Measurements from ENCODE around the gene TTC22. TPM values are rescaled to one million over a fixed set of nuclear protein-coding genes. Genes with fewer than 3 reads are reported as not detected.
"Not testable (repeated sequence)": the region's sequence is repeated elsewhere in the genome, so short reads cannot be mapped to it uniquely, and the experiment has no call there.

The TTC22 gene
- total and polyA plus RNA-seq, 3 experiments from 2014 or later = 2.8 to 5.6 (median 2.9) TPM

DNA sequence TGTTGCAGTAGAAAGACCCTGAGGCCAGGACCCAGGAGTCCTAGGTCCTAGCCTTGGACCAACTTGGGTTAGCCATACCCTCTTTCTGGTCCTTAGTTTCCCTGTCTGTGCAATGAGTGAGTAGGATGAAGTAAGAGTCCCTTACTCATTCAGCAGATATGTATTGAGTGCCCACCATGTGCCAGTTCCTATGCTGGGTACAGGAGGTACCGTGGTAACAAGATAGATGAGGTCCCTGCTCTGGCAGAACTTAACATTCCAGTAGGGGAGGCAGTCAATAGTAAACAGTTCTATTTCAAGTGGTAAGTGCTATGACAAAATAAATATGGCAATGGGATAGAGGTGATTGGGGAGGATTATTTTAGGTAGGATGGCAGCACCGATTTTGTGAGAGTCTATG is 18.5 kb downstream of the TTC22 start:
- no peaks in the 10 kb centered on the region for H3K4me1 ChIP-seq (ENCODE audit: insufficient read depth, low read length)
- peaks cover 4 to 77% (median 23%) of the 10 kb centered on the region in 3 donors for H3K36me3 Mint-ChIP-seq
- peak overlapping the region in 3 of 8 donors; percentile 6 to 92 (median 32) for H3K27ac Mint-ChIP-seq
- no peak for DNase-seq
- H3K27ac ChIP-seq (ENCODE audit: low read depth, low read length) = no peak overlapping the region
- no peak overlapping the region for H3K4me3 ChIP-seq (ENCODE audit: low read length)
- H3K9me3 Mint-ChIP-seq = no peaks in the 10 kb centered on the region
- H3K27me3 ChIP-seq (ENCODE audit: insufficient read depth, low read length, poor library complexity, severe bottlenecking) = no peaks in the 10 kb centered on the region
- CTCF ChIA-PET = interaction anchor here (2.8 kb wide), 1 partner anchor 19 kb away, joined by 9 read pairs; the partner anchor contains the start of gene TTC22
- no peaks in the 10 kb centered on the region for H3K9me3 ChIP-seq (ENCODE audit: low read length)
- peaks cover 0 to 6% (median 0%) of the 10 kb centered on the region in 3 donors for H3K4me1 Mint-ChIP-seq
- H3K36me3 ChIP-seq (ENCODE audit: insufficient read depth, low read length) = peaks cover 20% of the 10 kb centered on the region
- H3K27me3 Mint-ChIP-seq = no peaks in the 10 kb centered on the region
- POLR2A ChIA-PET = no interaction called here
- no peak overlapping the region for H3K4me3 Mint-ChIP-seq

DNA sequence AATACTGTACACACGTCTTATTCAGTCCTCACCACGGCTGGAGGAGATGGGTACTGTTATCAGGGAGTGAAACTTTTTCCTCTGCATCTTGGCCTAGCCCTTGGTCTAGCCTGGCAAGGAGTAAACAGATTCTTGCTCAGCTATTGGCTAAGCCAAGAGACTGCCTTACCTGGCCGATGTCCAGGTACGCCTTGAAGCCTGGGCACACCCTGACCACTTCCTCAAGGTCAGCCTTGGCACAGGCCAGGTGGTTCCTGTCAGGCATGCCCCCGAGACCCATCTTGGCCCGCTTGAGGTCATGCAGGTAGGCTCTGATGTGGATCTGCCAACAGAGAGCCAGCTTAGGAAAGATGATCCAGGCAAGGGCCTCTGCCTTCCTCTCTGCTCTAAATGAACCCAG is 19.0 kb downstream of the TTC22 start:
- no peaks in the 10 kb centered on the region for H3K27me3 Mint-ChIP-seq
- DNase-seq = no peak
- no peak overlapping the region for H3K27ac ChIP-seq (ENCODE audit: low read depth, low read length)
- POLR2A ChIA-PET = no interaction called here
- H3K36me3 ChIP-seq (ENCODE audit: insufficient read depth, low read length) = peaks cover 20% of the 10 kb centered on the region
- no peaks in the 10 kb centered on the region for H3K9me3 Mint-ChIP-seq
- H3K9me3 ChIP-seq (ENCODE audit: low read length) = no peaks in the 10 kb centered on the region
- peaks cover 4 to 74% (median 23%) of the 10 kb centered on the region in 3 donors for H3K36me3 Mint-ChIP-seq
- H3K4me1 ChIP-seq (ENCODE audit: insufficient read depth, low read length) = no peaks in the 10 kb centered on the region
- peaks cover 0 to 5% (median 0%) of the 10 kb centered on the region in 3 donors for H3K4me1 Mint-ChIP-seq
- CTCF ChIA-PET = interaction anchor here (2.8 kb wide), 1 partner anchor 19 kb away, joined by 9 read pairs; the partner anchor contains the start of gene TTC22
- peak overlapping the region in 1 of 8 donors; percentile 6 for H3K27ac Mint-ChIP-seq
- no peak overlapping the region for H3K4me3 ChIP-seq (ENCODE audit: low read length)
- H3K4me3 Mint-ChIP-seq = no peak overlapping the region
- H3K27me3 ChIP-seq (ENCODE audit: insufficient read depth, low read length, poor library complexity, severe bottlenecking) = no peaks in the 10 kb centered on the region

DNA sequence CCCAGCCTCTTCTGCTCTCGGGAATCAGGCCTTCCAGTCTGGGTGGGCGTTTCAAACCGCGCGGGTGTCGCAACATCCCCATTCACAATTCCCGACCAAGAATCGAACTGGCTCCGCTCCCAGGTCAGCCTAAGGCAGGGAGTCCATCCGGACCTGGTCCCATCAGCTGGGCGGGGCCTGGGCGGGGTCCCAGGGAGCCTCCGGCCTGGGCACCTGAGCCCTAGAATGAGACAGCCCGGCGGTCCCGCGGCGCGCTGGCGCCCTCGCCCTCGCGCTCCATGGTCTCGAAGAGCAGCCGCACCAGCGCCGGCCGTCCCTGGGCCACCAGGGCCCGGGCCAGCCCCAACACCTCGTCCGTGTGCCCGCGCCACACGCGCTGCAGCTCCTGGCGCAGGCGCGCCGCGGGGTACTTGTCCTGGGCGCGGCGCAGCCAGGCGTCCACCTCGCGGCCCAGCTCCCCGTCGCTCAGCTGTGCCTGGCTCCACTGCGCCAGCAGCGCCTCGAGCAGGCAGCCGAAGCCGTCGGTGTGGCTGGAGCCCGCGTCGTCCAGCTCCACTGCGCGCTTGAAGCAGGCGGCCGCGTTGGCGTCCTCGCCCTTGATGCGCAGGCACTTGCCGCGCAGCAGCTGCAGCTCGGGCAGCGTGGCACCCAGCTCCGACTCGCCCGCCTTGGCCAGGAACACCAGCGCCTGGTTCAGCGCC is 19.9 kb downstream of the TTC22 start:
- Mint-ChIP-seq H3K27ac (no peak overlapping the region), H3K4me3 (no peak overlapping the region), H3K4me1 (peaks cover 0 to 2% (median 0%) of the 10 kb centered on the region in 3 donors), H3K36me3 (peaks cover 4 to 64% (median 21%) of the 10 kb centered on the region in 3 donors), H3K27me3 (no peaks in the 10 kb centered on the region), H3K9me3 (no peaks in the 10 kb centered on the region)
- no peaks in the 10 kb centered on the region for H3K9me3 ChIP-seq (ENCODE audit: low read length)
- ChIA-PET POLR2A (no interaction called here), CTCF (interaction anchor here (2.8 kb wide), 1 partner anchor 20 kb away, joined by 9 read pairs; the partner anchor contains the start of gene TTC22)
- peaks cover 20% of the 10 kb centered on the region for H3K36me3 ChIP-seq (ENCODE audit: insufficient read depth, low read length)
- no peak for DNase-seq
- H3K4me1 ChIP-seq (ENCODE audit: insufficient read depth, low read length) = no peaks in the 10 kb centered on the region
- no peaks in the 10 kb centered on the region for H3K27me3 ChIP-seq (ENCODE audit: insufficient read depth, low read length, poor library complexity, severe bottlenecking)
- H3K27ac ChIP-seq (ENCODE audit: low read depth, low read length) = no peak overlapping the region
- no peak overlapping the region for H3K4me3 ChIP-seq (ENCODE audit: low read length)

DNA sequence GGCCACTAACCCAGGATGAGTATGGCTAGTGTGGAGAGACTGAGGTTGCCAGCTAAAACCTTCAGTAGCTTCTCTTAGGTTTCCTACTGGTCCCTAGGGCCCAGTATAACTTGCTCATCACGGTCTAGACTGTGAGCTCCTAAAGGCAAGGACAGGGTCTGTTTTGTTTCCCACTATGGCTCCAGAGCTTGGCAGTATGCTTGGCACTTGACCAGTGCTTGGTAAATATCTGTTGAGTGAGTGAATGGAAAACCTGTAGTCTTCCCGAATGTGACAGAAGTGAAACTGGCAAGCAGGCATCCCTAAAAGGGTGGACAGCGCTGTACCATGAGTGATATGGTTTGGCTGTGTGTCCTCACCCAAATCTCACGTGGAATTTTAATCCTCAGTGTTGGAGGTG is 23.7 kb downstream of the TTC22 start:
- Histone ChIP-seq H3K27ac (ENCODE audit: low read depth, low read length) (no peak overlapping the region), H3K4me1 (ENCODE audit: insufficient read depth, low read length) (no peaks in the 10 kb centered on the region), H3K36me3 (ENCODE audit: insufficient read depth, low read length) (peaks cover 12% of the 10 kb centered on the region), H3K4me3 (ENCODE audit: low read length) (no peak overlapping the region), H3K9me3 (ENCODE audit: low read length) (no peaks in the 10 kb centered on the region), H3K27me3 (ENCODE audit: insufficient read depth, low read length, poor library complexity, severe bottlenecking) (no peaks in the 10 kb centered on the region)
- peak overlapping the region in 1 of 8 donors; percentile 76 for H3K27ac Mint-ChIP-seq
- no peaks in the 10 kb centered on the region for H3K27me3 Mint-ChIP-seq
- peaks cover 4 to 34% (median 17%) of the 10 kb centered on the region in 3 donors for H3K36me3 Mint-ChIP-seq
- CTCF ChIA-PET = no interaction called here
- H3K4me3 Mint-ChIP-seq = no peak overlapping the region
- DNase-seq = no peak
- POLR2A ChIA-PET = no interaction called here
- no peaks in the 10 kb centered on the region for H3K9me3 Mint-ChIP-seq
- peaks cover 0 to 2% (median 0%) of the 10 kb centered on the region in 3 donors for H3K4me1 Mint-ChIP-seq

DNA sequence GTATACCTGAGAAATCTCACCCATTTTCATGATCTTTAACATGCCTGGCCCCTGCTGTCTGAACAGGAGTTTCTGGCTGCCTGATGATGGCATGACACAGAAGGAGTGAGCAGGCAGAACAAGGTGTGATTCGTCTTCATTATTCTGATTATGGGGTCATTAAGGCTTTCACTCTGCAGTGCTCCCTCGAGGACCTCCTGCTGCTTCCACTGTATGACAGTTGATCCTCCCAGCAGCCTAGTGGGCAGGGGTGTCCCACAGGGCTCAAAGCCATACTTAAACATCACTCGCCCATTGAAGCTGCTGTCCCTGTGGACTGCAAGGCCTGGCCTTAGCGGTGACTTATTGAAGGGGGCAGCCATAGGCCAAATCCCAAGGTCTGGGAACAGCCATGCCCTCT is 24.1 kb downstream of the TTC22 start:
- peak overlapping the region in 1 of 8 donors; percentile 24 for H3K27ac Mint-ChIP-seq
- Histone ChIP-seq H3K4me3 (ENCODE audit: low read length) (no peak overlapping the region), H3K4me1 (ENCODE audit: insufficient read depth, low read length) (no peaks in the 10 kb centered on the region), H3K36me3 (ENCODE audit: insufficient read depth, low read length) (peaks cover 8% of the 10 kb centered on the region), H3K9me3 (ENCODE audit: low read length) (no peaks in the 10 kb centered on the region), H3K27me3 (ENCODE audit: insufficient read depth, low read length, poor library complexity, severe bottlenecking) (no peaks in the 10 kb centered on the region), H3K27ac (ENCODE audit: low read depth, low read length) (no peak overlapping the region)
- DNase-seq = no peak
- peaks cover 4 to 30% (median 15%) of the 10 kb centered on the region in 3 donors for H3K36me3 Mint-ChIP-seq
- ChIA-PET CTCF (interaction anchor here (1.3 kb wide), 1 partner anchor 24 kb away, joined by 6 read pairs; the partner anchor contains the start of gene TTC22), POLR2A (no interaction called here)
- peaks cover 0 to 2% (median 0%) of the 10 kb centered on the region in 3 donors for H3K4me1 Mint-ChIP-seq
- no peaks in the 10 kb centered on the region for H3K9me3 Mint-ChIP-seq
- no peaks in the 10 kb centered on the region for H3K27me3 Mint-ChIP-seq
- H3K4me3 Mint-ChIP-seq = no peak overlapping the region

DNA sequence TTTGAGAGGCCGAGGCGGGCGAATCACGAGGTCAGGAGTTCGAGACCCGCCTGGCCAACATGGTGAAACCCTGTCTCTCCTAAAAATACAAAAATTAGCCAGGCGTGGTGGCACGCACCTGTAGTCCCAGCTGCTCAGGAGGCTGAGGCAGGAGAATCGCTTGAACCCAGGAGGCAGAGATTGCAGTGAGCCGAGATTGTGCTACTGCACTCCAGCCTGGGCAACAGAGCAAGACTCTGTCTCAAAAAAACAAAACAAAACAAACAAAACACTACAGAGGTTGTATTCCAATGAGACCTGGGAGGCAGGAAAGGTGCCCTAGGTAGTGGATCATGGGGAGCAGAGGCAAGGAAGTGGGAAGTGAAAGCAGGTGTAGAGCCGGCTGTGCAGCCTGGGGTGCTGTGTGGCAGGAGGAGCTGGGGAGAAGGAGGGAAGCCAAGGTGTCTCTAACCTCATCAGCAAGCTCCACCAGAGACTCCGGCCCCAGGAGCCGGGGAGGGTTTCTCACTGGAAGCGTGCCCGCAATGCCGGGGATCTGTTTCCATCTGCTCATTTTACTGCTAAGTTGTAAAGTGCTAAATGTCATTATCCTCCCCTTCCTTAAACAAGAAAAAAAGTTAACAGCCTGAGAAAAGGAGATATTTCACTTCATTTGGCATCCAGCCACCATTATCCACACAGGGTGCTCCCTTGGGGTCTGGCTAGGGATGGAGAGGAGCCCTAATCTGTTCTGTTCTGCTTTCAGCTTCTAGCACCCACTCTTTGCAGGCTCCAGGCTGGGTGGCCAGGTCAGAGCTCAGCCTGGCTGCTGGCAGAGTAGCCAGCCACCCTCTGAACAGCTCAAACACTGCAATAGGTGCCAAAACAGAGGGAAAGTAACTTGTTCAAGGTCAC is 25.0 kb downstream of the TTC22 start:
- H3K4me1 ChIP-seq (ENCODE audit: insufficient read depth, low read length); H3K9me3 ChIP-seq (ENCODE audit: low read length); H3K4me3 Mint-ChIP-seq; H3K27me3 Mint-ChIP-seq; H3K27me3 ChIP-seq (ENCODE audit: insufficient read depth, low read length, poor library complexity, severe bottlenecking); H3K4me1 Mint-ChIP-seq; H3K4me3 ChIP-seq (ENCODE audit: low read length); H3K27ac Mint-ChIP-seq; H3K27ac ChIP-seq (ENCODE audit: low read depth, low read length); H3K9me3 Mint-ChIP-seq; H3K36me3 ChIP-seq (ENCODE audit: insufficient read depth, low read length); POLR2A ChIA-PET; DNase-seq: not testable (repeated sequence)
- CTCF ChIA-PET = interaction anchor here (1.3 kb wide), 1 partner anchor 25 kb away, joined by 6 read pairs; the partner anchor contains the start of gene TTC22
- peaks cover 4 to 25% (median 11%) of the 10 kb centered on the region in 3 donors for H3K36me3 Mint-ChIP-seq

DNA sequence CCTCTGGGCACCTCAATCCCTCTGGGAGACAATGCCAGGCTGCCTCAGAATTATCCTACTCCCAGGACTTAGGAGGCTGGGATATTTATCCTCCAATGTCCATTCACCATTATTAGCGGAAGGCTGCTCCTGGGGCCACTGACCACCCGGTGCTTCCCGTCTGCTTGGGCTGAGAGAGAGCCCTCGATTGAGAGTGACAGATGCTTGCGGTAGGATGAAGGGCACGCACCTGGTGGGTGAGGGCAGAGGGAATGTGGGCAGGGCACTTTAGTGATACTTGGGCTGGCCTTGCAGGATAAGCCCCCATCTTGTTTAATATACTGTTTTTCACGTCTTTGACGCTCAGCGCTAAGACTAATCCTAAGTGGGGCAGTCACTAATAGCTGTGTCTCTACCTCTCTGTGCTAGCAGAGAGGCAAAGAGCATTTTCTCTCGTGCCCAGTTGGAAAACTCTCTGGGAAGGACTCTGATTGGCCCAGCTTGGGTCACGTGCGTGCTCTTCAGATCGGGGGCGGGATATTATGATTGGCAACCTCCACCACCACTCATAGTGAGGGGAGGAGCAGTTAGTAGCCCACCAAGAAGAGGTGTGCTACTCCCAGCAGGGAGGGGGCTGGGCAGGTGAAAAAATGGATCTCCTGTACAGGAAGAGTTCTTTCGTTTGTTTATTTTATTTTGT is 26.2 kb downstream of the TTC22 start:
- H3K36me3 ChIP-seq (ENCODE audit: insufficient read depth, low read length) = peaks cover 4% of the 10 kb centered on the region
- CTCF ChIA-PET = no interaction called here

More for the DNA sequence above, 26.2 kb downstream of the TTC22 start:
- Mint-ChIP-seq H3K36me3 (peaks cover 4 to 17% (median 8%) of the 10 kb centered on the region in 3 donors), H3K9me3 (no peaks in the 10 kb centered on the region), H3K4me3 (no peak overlapping the region), H3K27me3 (no peaks in the 10 kb centered on the region), H3K27ac (no peak overlapping the region), H3K4me1 (no peaks in the 10 kb centered on the region)
- DNase-seq = no peak
- no peak overlapping the region for H3K27ac ChIP-seq (ENCODE audit: low read depth, low read length)
- H3K4me3 ChIP-seq (ENCODE audit: low read length) = no peak overlapping the region
- H3K27me3 ChIP-seq (ENCODE audit: insufficient read depth, low read length, poor library complexity, severe bottlenecking) = no peaks in the 10 kb centered on the region
- POLR2A ChIA-PET = no interaction called here
- no peaks in the 10 kb centered on the region for H3K9me3 ChIP-seq (ENCODE audit: low read length)
- H3K4me1 ChIP-seq (ENCODE audit: insufficient read depth, low read length) = no peaks in the 10 kb centered on the region
